ENCODE measurements around the gene PUS1. TPM values are rescaled to one million over a fixed set of nuclear protein-coding genes. Genes with fewer than 3 reads are reported as not detected.

The PUS1 gene
- total RNA-seq, 2 experiments from 2014 or later, result 43.5 to 78.3 TPM

DNA sequence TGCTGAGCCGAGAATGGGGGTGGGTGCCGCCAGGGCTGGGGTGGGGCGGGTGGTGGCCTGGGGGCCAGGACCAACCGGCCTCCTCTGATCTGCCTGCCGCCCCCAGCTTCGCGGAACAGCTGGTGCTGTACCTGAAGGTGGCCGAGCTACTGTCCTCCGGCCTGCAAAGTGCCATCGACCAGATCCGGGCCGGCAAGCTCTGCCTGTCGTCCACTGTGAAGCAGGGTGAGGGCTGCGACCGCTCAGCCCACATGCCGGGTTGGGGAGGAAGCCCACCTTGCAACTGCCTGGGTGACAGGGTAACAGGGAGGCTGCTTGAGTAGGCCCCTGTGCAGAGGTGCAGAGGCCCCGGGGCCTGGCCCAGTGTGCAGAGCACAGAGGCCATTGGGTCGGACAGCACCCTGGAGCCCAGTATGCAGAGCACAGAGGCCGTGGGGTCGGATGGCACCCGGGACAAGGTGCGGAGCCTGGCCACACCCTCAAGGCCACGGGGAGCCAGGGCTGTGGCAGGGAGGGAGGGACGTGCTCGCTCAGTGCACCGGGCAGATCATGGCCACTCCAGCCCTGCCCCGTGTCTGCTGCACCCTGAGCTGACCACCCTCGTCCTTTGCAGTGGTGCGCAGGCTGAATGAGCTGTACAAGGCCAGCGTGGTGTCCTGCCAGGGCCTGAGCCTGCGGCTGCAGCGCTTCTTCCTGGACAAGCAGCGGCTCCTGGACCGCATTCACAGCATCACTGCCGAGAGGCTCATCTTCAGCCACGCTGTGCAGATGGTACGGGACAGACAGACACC, 9.5 kb upstream of the PUS1 start:
- intact Hi-C loops (cut with micrococcal nuclease; ENCODE audit: unreplicated experiment), result loop anchor here (10.0 kb wide), 1 partner anchor 145 kb away; no protein-coding TSS in a partner anchor
- Histone ChIP-seq H3K9me3 (ENCODE audit: low read length) (no peaks in the 10 kb centered on the region), H3K4me3 (ENCODE audit: low read depth, low read length, poor library complexity, severe bottlenecking) (no peak overlapping the region), H3K79me2 (ENCODE audit: insufficient read depth, low read depth, low read length) (no peaks in the 10 kb centered on the region), H3K27ac (ENCODE audit: low read depth, low read length, poor library complexity, severe bottlenecking) (no peak overlapping the region), H3K36me3 (ENCODE audit: insufficient read depth, low read length) (no peaks in the 10 kb centered on the region), H2AFZ (ENCODE audit: low read length) (no peak overlapping the region), H4K20me1 (ENCODE audit: insufficient read depth, low read length) (no peaks in the 10 kb centered on the region; the same call in 1 of the 2 replicates), H3K9me2 (ENCODE audit: insufficient read depth, low read length) (no peaks in the 10 kb centered on the region), H3K4me2 (ENCODE audit: low read length) (no peak overlapping the region), H3K4me1 (ENCODE audit: insufficient read depth, low read length, poor library complexity, severe bottlenecking) (peaks cover 18% of the 10 kb centered on the region)
- CTCF ChIA-PET (ENCODE audit: unreplicated experiment), result no interaction called here
- no peak for TF ChIP-seq EZH2phosphoT487 (IDR thresholded peaks at IDR 0.05; ENCODE audit: borderline replicate concordance, low read depth, low read length)
- TF ChIP-seq, protein P1, sequence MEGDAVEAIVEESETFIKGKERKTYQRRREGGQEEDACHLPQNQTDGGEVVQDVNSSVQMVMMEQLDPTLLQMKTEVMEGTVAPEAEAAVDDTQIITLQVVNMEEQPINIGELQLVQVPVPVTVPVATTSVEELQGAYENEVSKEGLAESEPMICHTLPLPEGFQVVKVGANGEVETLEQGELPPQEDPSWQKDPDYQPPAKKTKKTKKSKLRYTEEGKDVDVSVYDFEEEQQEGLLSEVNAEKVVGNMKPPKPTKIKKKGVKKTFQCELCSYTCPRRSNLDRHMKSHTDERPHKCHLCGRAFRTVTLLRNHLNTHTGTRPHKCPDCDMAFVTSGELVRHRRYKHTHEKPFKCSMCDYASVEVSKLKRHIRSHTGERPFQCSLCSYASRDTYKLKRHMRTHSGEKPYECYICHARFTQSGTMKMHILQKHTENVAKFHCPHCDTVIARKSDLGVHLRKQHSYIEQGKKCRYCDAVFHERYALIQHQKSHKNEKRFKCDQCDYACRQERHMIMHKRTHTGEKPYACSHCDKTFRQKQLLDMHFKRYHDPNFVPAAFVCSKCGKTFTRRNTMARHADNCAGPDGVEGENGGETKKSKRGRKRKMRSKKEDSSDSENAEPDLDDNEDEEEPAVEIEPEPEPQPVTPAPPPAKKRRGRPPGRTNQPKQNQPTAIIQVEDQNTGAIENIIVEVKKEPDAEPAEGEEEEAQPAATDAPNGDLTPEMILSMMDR (conservative IDR thresholded peaks at IDR 0.05; ENCODE audit: low read length), result no peak
- POLR2A ChIA-PET, result no interaction called here
- DNase-seq (ENCODE audit: low spot score), result no peak
- no TSS peak for BruUV-seq (replicated peaks)

DNA sequence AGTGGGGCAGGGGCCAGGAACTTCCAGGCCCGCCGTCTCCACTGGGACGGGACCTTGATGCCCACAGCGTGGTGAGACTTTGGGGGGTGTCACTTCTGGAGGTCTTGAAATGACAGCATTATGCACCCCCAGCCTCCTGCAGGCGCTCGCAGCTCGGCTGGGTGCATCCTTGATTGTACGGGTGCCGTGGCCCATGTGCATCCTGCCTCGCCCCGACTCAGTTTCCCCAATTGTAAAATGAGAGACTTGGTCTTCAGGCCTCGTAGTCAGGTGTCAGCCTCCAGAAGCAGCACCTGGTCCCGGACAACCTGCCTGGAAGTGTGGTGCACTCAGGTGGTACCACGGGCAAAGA, 8.9 kb upstream of the PUS1 start:
- Histone ChIP-seq H3K9me3 (ENCODE audit: low read length) (no peaks in the 10 kb centered on the region), H4K20me1 (ENCODE audit: insufficient read depth, low read length) (no peaks in the 10 kb centered on the region; the same call in 1 of the 2 replicates), H3K9me2 (ENCODE audit: insufficient read depth, low read length) (no peaks in the 10 kb centered on the region), H2AFZ (ENCODE audit: low read length) (no peak overlapping the region), H3K79me2 (ENCODE audit: insufficient read depth, low read depth, low read length) (no peaks in the 10 kb centered on the region), H3K4me1 (ENCODE audit: insufficient read depth, low read length, poor library complexity, severe bottlenecking) (peaks cover 24% of the 10 kb centered on the region), H3K36me3 (ENCODE audit: insufficient read depth, low read length) (no peaks in the 10 kb centered on the region), H3K4me2 (ENCODE audit: low read length) (no peak overlapping the region), H3K4me3 (ENCODE audit: low read depth, low read length, poor library complexity, severe bottlenecking) (no peak overlapping the region), H3K27ac (ENCODE audit: low read depth, low read length, poor library complexity, severe bottlenecking) (no peak overlapping the region)
- intact Hi-C loops (cut with micrococcal nuclease; ENCODE audit: unreplicated experiment), result loop anchor here (10.0 kb wide), 1 partner anchor 145 kb away; no protein-coding TSS in a partner anchor
- POLR2A ChIA-PET, result interaction anchor here (0.9 kb wide), 1 partner anchor 620 kb away, joined by 3 read pairs; no protein-coding TSS in a partner anchor
- CTCF ChIA-PET (ENCODE audit: unreplicated experiment), result no interaction called here
- DNase-seq (ENCODE audit: low spot score), result no peak
- no TSS peak for BruUV-seq (replicated peaks)
- TF ChIP-seq, protein P1 (conservative IDR thresholded peaks at IDR 0.05; ENCODE audit: low read length), result no peak
- no peak for TF ChIP-seq EZH2phosphoT487 (IDR thresholded peaks at IDR 0.05; ENCODE audit: borderline replicate concordance, low read depth, low read length)
